Mucosa of stomach (tissue), 1 donor: ENCODE measurements around the gene PRSS57.

ENCODE experiments used
- H3K27me3 ChIP-seq: one replicate; pipeline ENCODE4 v1.7.0; 2013; ENCODE audit warnings: mild to moderate bottlenecking, low read length; ENCODE audit not compliant: control insufficient read depth, insufficient read depth
- H3K36me3 ChIP-seq: one replicate; pipeline ENCODE4 v1.7.0; 2013; ENCODE audit warnings: low read length; ENCODE audit not compliant: control insufficient read depth, insufficient read depth
- H3K4me1 ChIP-seq: one replicate; pipeline ENCODE4 v1.7.0; 2013; ENCODE audit warnings: mild to moderate bottlenecking, low read length; ENCODE audit not compliant: control insufficient read depth, insufficient read depth
- H3K4me3 ChIP-seq: one replicate; pipeline ENCODE4 v1.7.0; 2013; ENCODE audit warnings: low read length
- H3K9ac ChIP-seq: one replicate; pipeline ENCODE4 v1.7.0; 2013; ENCODE audit warnings: mild to moderate bottlenecking, low read length, moderate library complexity
- H3K9me3 ChIP-seq: one replicate; pipeline ENCODE4 v1.7.0; 2013; ENCODE audit warnings: mild to moderate bottlenecking, low read length, moderate library complexity; ENCODE audit not compliant: control insufficient read depth
- donor health status: Pancreatic carcinoma.

Gene PRSS57

GRCh38 chr19:640606-641189 lies 54.6 kb downstream of the PRSS57 start:
- Histone ChIP-seq H3K36me3 (no peaks in the 10 kb centered on the region), H3K4me3 (no peak overlapping the region), H3K4me1 (peaks cover 12% of the 10 kb centered on the region), H3K9ac (no peak overlapping the region), H3K9me3 (no peaks in the 10 kb centered on the region), H3K27me3 (no peaks in the 10 kb centered on the region)

GRCh38 chr19:640161-640558 lies 55.1 kb downstream of the PRSS57 start:
- Histone ChIP-seq H3K36me3 (no peaks in the 10 kb centered on the region), H3K4me1 (peaks cover 12% of the 10 kb centered on the region), H3K4me3 (no peak overlapping the region), H3K27me3 (no peaks in the 10 kb centered on the region), H3K9me3 (no peaks in the 10 kb centered on the region), H3K9ac (no peak overlapping the region)

- Histone ChIP-seq H3K4me1 (peaks cover 13% of the 10 kb centered on the region), H3K27me3 (no peaks in the 10 kb centered on the region), H3K9ac (no peak within 1 kb of the TSS), H3K4me3 (peak within 1 kb of the TSS; percentile 51), H3K36me3 (no peaks in the 10 kb centered on the region), H3K9me3 (no peaks in the 10 kb centered on the region)
Observed at GRCh38 chr19:639253-640160, 55.7 kb downstream of the PRSS57 start, which contains the start of gene FGF22. FGF22 (plus strand) TSS chr19:639879; CDS start chr19:639926, 47 bp downstream.

- Histone ChIP-seq H3K36me3 (no peaks in the 10 kb centered on the region), H3K9me3 (no peaks in the 10 kb centered on the region), H3K4me1 (peaks cover 19% of the 10 kb centered on the region), H3K4me3 (peak overlapping the region; percentile 51), H3K9ac (no peak overlapping the region), H3K27me3 (no peaks in the 10 kb centered on the region)
Observed at GRCh38 chr19:638906-639252, 56.4 kb downstream of the PRSS57 start.
